Activated CD8-positive, alpha-beta memory T cell treated with anti-CD3 and anti-CD28 coated beads, Interleukin-2, amount 50 U/mL, for 24 hours (primary cell): Measurements from ENCODE around the gene MCUR1.
"Not testable (repeated sequence)": the region's sequence is repeated elsewhere in the genome, so short reads cannot be mapped to it uniquely, and the experiment has no call there.

Experiments used
- DNase-seq: peaks from one replicate; pipeline ENCODE4 v3.0.0-alpha.2; 2020; ENCODE audit errors: extremely low read depth

The MCUR1 gene

DNA sequence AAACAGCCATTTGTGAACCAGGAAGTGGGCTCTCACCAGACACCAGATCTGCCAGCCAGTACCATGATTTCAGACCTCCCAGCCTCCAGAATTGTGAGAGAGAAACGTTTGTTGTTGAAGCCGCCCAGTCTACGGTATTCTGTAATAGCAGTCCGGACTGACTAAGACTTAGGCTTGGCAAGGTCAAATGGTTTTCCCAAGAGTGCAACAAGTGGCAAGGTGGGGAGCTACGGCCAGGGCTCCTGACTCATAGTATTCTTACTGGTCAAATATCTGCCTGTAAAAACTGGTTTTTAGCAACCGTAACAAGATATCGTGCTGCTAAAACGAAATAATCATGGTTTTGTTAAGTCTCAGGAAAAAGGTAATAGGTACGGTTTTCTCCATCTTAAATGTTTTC lies 37.8 kb downstream of the MCUR1 start:
- no peak for DNase-seq

DNA sequence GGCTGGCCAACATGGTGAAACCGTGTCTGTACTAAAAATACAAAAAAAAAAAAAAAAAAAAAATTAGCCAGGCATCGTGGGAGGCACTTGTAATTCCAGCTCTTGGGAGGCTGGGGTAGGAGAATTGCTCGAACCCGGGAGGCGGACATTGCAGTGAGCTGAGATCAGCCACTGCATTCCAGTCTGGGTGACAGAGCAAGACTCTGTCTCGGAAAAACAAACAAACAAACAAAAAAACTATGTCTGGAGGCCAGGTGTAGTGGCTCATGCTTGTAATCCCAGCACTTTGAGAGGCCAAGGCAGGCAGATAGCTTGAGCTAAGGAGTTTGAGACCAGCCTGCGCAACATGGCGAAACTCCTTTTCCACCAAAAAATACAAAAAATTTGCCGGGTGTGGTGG lies 38.9 kb downstream of the MCUR1 start:
- not testable (repeated sequence) for DNase-seq

DNA sequence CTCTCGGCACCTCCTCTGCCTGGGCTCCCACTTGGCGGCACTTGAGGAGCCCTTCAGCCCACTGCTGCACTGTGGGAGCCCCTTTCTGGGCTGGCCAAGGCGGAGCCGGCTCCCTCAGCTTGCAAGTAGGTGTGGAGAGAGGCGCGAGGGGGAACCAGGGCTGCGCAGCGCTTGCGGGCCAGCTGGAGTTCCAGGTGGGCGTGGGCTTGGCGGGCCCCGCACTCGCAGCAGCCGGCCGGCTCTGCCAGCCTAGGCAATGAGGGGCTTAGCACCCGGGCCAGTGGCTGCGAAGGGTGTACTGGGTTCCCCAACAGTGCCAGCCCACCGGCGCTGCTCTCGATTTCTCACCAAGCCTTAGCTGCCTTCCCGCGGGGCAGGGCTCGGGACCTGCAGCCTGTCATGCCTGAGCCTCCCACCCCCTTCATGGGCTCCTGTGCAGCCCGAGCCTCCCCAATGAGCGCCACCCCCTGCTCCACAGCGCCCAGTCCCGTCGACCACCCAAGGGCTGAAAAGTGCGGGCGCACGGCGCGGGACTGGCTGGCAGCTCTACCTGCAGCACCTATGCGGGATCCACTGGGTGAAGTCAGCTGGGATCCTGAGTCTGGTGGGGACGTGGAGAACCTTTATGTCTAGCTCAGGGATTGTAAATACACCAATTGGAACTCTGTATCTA lies 41.9 kb downstream of the MCUR1 start:
- DNase-seq, result not testable (repeated sequence)

DNA sequence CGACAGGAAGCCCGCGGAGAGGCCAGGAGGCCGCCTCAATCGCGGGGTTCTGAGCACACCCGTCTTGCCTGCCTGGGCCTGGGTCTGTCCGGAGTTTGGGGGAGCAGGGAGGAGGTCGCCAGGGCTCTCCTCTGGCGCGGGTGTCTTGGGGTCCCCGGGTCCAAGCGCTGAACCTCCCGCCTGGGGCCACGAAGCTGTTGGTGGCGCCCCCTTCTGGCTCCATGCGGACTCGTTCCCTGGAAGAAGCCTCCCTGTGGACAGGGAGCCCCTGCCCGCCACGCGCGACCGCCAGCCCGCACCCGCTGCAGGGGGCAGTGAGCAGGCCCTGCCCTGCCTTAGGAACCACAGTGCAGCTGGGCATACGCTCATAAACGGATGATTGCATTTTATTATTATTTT lies 44.7 kb downstream of the MCUR1 start:
- no peak for DNase-seq

DNA sequence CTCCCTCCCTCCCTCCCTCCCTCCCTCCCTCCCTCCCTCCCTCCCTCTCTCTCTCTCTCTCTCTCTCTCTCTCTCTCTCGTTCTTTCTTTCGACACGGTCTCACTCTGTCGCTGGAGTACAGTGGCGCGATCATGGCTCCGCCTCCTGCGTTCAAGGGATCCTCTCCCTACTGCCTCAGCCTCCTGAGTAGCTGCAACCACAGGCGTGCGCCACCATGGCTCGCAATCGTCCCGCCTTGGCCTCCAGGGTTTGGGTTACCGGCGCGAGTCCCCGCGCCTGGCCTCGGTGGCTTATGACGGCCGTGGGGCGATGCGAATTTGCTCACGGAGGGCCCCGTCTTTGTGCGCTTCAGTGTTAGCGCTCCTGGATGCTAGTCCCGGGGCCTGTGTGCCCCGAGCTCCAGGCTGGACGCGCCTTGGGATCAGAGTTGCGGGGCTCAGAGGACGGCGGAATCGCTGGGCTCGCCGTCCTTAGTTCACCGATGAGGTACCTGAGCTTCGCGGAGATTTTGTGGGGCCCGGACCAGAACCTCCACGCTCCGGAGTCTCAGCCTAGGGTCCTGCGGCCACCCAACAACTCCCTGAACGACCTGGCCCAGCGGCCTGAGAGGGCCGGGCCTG lies 45.2 kb downstream of the MCUR1 start:
- DNase-seq, result no peak

DNA sequence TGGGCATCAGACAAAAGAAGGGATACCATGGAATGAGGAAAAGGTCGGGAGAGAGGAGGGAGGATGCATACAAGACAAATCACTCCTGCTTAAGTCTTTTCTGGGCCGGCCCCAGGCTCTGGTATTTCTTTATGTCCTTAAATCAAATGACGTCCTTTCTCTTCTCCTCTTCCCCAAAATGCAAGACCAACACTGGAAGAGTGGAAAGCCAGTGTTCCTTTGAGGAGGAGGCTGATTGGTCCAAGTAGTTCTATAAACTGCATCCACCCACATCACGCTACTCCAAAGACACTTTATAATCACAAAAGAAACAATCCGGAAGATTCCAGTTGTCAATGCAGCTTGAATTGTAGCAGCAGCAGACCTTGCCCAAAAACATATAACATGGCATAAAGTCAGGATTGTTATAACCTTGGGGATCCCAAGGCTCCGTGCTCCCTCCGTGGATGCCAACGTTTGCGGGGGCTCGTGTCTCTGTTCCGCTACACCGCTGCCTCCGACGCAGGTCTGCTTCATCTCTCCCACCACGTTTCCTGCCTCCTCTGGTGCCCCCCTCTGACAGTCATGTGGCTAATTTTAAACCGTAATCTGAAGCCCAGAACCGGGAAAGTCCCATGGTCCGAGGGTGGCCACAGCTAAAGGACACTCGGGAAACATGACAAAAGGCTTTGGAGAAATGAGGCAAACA lies 47.1 kb downstream of the MCUR1 start:
- DNase-seq, result no peak

DNA sequence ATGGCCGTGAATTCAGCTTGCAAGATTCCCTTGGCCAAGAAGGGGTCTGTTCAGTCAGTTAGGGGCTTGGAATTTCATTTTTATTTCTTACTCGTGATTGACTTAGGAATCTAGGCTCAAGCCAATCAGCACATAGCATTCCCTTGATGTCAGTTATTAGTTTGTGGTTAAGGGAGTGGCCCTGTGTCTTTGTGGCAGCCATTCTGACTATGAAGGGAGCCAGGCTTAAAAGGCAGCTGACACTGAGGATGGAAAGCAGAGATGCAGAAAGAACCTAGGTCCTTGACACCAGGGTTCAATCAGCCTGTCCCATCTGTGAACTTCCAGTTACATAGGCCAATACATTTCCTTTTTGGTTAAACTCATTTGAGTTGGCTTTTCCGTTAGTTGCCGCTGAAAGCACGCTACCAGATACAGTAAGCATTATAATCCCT lies 48.1 kb downstream of the MCUR1 start:
- no peak for DNase-seq

DNA sequence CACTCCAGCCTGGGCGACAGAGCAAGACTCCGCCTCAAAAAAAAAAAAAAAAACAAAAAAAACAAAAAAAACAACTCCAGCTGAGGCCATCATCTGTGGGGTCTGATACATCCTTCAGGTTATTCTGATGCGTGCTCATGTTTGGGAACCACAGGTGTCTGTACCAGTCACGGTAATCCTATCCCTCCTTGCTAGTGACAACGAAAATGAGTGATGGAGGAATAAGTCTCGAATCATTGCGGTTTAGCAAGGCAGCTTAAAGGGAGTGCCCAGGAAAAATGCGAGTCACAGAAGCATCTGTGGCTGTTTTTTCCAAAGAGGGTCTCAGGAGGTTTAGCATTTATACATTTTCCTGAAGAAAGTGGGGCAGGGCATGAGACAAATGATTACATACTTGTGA lies 48.8 kb downstream of the MCUR1 start:
- no peak for DNase-seq

DNA sequence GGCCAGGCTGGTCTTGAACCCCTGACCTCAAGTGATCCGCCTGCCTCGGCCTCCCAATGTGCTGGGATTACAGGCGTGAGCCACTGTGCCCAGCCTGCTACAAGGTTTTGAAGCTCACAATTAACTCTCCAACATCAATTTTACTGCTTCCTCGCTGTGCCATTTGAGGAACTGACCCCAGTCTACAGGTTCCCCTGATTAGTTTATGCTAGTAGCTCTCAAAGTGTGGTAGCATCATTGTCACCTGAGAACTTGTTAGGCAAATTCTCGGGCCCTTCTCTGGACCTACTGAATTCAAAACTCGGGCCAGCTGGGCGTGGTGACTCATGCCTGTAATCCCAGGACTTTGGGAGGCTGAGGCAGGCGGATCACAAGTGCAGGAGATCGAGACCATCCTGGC lies 49.4 kb downstream of the MCUR1 start:
- DNase-seq, result no peak

DNA sequence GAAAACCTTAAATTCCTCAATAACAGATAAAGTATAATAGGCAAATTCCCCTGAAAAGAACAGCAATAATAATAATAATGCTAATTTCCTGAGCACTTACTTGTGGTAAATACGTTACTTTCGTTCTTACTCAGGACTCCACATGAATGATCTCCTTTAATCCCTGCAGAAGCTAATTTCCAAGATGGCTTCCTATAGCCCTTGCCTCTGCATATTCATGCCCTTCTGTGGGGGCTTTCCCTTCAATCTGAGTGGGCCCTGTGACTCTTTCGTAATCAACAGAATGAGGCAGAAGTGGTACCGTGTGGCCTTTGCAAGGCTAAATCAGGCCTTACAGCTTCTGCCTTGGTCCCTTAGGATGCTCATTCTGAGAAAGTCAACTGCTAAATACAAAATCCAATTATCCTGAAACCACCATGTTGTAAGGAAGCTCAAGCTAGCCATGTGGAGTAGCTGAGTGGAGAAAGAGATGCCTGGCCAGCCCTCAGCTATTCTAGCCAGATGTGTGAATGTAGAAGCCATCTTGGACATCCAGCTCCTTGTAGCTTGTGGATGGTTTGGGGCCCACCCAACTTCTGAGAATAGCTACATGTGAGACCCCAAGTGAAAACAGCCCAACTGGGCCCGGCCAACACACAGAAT lies 50.5 kb downstream of the MCUR1 start:
- no peak for DNase-seq

DNA sequence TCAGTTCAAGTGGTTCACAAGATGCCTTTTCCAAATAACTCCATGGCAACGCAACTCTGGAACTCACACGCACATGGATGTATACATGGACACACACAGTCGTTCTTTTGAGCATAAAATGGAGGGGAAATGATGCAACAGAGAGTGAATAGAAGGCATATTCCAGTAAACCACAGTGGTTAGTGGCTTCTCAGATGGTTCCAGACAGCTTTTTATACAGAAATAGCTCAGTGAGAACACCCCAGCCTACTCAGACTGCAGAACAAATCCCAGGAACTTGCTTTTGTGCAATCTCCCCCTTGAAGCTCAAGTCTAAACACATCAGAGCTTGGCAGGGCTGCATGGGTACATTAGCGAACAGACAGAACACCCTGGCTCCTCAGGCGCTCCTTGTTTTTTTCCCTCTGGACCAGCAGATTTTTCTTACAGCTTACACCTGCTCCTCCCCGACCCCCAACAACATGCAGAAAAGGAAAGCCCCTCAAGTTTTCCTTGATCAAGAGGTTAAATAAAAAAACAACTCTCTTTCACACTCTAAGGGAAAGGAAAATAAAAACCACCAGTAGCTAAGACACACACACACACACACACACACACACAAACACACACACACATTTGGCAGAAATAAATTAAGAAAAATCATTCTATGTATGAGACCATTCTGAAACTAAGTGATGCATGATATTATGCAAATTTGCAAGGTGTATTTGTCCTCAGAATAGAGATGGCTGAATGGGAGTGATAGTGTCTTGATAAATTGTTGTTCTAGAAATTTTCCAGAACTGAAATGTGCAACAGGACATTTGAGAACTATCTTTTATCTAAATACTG lies 51.5 kb downstream of the MCUR1 start:
- no peak for DNase-seq

DNA sequence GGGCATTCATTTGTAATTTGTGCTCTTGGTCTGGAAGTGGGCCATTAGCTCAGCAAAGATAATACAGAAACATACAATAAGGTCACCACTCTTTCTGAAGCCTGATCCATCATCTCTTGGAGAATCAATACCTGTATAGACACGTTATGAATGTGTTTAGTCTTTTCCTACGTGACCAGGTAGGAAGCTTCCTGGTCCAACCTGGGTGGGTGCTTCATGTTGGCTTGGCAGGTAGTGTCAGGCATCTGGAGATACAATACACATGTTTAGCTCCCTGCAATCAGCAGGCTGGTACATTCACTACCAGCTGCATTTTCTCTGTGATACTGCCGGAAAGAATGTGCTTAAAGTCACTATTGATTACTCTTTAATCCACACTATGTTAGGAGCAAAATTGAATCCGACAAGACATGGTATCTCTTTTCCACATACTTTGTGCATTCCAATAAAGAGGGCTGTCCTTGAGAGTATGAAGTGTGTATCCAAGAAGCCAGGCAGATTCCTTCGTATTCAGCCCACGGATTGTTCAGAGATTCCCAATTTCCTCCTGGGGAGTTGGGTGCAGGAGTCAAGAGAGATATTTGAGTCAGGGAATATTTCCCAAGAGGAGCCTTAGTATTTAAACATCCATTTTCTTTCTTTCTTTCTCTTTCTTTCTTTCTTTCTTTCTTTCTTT lies 52.9 kb downstream of the MCUR1 start:
- no peak for DNase-seq

DNA sequence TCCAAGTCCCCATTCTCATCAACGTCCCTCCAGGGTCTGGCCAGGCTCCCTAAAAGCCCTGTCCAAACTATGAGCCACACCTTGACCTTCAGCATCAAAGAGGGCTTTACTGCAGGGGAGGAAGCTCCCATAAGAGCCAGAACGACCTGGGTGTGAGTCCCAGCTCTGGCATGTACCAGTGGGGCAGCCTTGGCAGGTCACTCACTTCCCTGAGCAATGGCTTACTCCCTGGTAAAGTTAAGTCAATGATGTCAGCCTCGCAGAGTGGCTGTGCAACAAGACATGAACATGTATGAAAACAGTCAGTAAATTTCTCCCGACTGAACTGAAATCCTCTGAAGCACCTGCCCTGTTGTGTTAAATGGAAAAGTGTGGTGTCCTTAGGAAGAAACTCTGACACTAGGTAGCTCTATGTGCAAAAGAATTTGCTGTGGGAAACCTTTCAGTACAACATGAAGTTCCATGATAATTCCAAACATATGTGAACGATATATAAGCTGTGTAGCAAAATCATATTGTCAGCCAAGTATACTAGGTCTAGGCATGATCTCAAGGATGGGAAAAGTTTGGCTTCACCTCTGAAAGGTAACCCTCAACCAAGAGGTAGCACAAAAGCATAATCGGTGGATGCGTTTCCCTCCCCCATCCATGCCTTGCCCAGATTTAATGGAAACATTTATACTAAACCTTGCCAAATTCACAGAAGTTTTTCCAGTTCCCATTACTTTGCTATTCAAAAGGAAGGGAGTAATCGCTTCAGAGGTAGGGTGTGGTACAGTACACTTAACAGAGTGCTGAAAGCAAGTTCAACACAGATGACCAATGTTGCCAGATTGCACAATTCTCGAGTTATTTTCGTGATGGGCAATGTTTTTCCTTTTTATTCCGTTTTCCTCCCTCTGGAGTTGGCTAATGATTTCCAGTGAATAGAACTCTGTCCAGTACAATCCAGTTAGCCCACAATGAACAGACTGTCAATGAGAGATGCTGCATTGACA lies 53.8 kb downstream of the MCUR1 start:
- no peak for DNase-seq

DNA sequence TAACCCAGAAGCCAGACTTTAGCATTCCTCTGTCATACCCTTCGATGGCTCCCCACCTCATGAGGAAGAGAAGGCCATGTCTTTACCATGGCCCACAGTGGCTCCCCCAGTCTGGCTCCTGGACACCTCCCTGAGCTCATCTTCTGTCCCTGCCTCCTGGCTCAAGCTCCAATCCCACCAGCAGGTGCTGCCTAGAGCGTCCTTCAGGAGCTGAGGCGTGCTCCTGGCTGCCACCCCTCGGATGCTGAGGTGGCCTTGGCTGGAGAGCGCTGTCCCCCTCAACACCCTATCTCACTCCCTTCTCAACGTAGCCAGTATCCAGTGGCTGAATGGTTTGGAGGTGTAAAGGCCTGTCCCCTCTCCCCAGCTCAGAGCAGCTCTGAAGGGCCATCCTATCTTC lies 55.3 kb downstream of the MCUR1 start:
- no peak for DNase-seq

DNA sequence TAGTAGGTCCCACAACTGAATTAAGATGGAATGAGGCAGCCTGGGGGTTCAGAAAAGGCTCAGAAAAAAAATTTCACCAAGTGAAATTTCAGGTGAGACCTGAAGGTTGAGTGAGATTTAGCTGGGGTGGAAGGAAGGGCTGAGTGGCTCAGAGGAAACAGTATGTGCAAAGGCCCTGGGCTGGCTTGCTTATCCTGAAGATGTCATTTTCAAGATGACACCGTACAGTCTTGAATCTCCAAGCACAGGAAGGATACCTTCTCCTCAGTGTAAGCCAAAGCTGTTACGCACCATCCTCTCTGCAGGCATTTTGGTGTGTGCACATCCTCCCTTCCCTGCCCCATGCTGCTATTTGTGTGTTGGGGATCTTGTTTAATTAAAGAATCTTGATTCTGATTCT lies 59.7 kb downstream of the MCUR1 start:
- DNase-seq, result no peak

DNA sequence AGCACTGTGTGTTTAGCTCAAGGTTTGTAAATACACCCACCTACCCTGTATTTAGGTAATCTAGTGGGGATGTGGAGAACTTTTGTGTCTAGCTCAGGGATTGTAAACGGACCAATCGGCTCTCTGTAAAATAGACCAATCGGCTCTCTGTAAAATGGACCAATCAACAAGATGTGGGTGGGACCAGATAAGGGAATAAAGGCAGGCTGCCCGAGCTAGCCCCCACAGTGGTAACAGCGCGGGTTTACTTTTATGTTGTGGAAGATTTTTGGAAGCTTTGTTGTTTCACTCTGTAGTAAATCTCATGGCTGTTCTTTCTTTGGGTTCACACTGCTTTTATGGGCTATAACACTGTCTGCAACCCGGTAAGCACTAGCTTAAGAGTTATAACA lies 70.6 kb downstream of the MCUR1 start:
- DNase-seq, result no peak

DNA sequence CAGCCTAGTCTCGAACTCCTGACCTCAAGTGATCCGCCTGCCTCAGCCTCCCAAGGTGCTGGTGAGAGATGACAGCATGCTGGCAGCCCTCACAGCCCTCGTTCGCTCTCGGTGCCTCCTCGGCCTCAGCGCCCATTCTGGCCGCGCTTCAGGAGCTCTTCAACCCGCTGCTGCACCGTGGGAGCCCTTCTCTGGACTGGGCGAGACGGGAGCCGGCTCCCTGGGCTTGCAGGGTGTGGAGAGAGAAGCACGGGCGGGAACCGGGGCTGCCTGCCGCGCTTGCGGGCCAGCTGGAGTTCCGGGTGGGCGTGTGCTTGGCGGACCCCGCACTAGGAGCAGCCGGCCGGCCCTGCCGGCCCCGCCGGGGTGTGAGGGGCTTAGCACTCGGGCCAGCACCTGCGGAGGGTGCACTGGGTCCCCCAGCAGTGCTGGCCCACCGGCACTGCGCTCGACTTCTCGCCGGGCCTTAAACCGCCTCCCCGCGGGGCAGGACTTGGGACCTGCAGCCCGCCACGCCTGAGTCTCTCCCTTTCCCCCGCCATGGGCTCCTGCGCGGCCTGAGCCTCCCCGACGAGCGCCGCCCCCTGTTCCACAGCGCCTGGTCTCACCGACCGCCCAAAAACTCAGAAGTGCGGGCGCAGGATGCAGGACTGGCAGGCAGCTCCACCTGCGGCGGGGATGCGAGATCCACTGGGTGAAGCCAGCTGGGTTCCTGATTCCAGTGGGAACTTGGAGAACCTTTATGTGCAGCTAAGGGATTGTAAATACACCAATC lies 71.2 kb downstream of the MCUR1 start:
- no peak for DNase-seq

DNA sequence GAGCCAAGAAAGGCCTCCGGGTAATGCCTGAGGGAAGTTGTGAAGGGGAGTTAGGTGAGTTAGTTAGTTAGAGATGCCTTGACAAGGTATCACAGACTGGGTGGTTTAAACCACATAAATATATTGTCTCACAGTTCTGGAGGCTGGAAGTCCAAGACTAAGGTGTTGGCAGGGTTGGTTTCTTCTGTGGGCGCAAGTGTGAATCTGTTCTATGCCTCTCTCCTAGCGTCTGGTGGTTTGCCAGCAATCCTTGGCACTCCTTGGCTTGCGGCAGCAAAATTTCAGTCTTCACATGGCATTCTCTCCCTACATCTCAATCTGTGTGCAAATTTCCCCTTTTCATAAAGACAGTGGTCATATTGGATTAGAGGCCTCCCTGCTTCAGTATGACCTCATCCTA lies 73.0 kb downstream of the MCUR1 start:
- DNase-seq, result no peak
